WTC11 (cell line): ENCODE data around the gene CD163L1. TPM values are rescaled to one million over a fixed set of nuclear protein-coding genes. Genes with fewer than 3 reads are reported as not detected.

Source experiments
- ATAC-seq: fragments of 200-7000 bp; cut with Tn5 transposase; 2 replicates; pipeline ENCODE4 v1.10.0; 2021; ENCODE audit warnings: mild to moderate bottlenecking, moderate library complexity
- Bru-seq: library from RNA; stranded (reverse); fragments of 400-500 nt; gene quantifications from one replicate; lab custom pipeline; 2021; lab: Mats Ljungman, UMichigan
- CTCF ChIA-PET: fragments of 300-600 bp; sonication (Branson Sonifier 250); formaldehyde crosslinking; loops from one replicate; lab custom pipeline; 2021; ENCODE audit warnings: antibody characterized with exemption; lab: Charles Lee
- POLR2A ChIA-PET: fragments of 350-600 bp; sonication (Branson Sonifier 250); formaldehyde crosslinking; loops from one replicate; lab custom pipeline; 2021; ENCODE audit warnings: antibody characterized with exemption; lab: Charles Lee
- DNase-seq: peaks from one replicate; pipeline ENCODE4 v3.0.0; 2021; ENCODE audit warnings: low spot score
- H3K27ac Mint-ChIP-seq: 2 replicates; pipeline ENCODE4 v1.8.0; 2021; ENCODE audit warnings: mixed read lengths
- H3K27me3 Mint-ChIP-seq: 2 replicates; pipeline ENCODE4 v1.8.0; 2021; ENCODE audit warnings: low read depth, mild to moderate bottlenecking, moderate library complexity, mixed read lengths
- H3K36me3 Mint-ChIP-seq: 2 replicates; pipeline ENCODE4 v1.8.0; 2021; ENCODE audit warnings: mixed read lengths
- H3K4me1 Mint-ChIP-seq: 2 replicates; pipeline ENCODE4 v1.8.0; 2022; ENCODE audit warnings: mixed read lengths
- H3K4me3 Mint-ChIP-seq: 2 replicates; pipeline ENCODE4 v1.8.0; 2021; ENCODE audit warnings: mild to moderate bottlenecking, moderate library complexity, mixed read lengths
- H3K9me3 Mint-ChIP-seq: 2 replicates; pipeline ENCODE4 v1.8.0; 2021; ENCODE audit warnings: mixed read lengths
- ATF1 ChIP-seq: sonication (generic); formaldehyde crosslinking; IDR thresholded peaks from 2 replicates; pipeline ENCODE4 v1.8.1; 2023; ENCODE audit warnings: mild to moderate bottlenecking, moderate library complexity, missing genetic modification reagents
- CREM ChIP-seq: sonication (generic); formaldehyde crosslinking; IDR thresholded peaks from 2 replicates; pipeline ENCODE4 v1.8.1; 2022; ENCODE audit warnings: mild to moderate bottlenecking, missing genetic modification reagents, moderate library complexity
- ESRRA ChIP-seq: sonication (generic); formaldehyde crosslinking; IDR thresholded peaks from 2 replicates; pipeline ENCODE4 v1.8.1; 2022; ENCODE audit warnings: mild to moderate bottlenecking, missing genetic modification reagents, borderline replicate concordance
- GABPB1 ChIP-seq: sonication (generic); formaldehyde crosslinking; IDR thresholded peaks from 2 replicates; pipeline ENCODE4 v1.8.1; 2023; ENCODE audit warnings: mild to moderate bottlenecking, missing genetic modification reagents
- IRF2 ChIP-seq: sonication (generic); formaldehyde crosslinking; IDR thresholded peaks from 2 replicates; pipeline ENCODE4 v1.8.0; 2022; ENCODE audit warnings: low read depth, missing genetic modification reagents, borderline replicate concordance
- JAZF1 ChIP-seq: fragments of 250-450 bp; sonication (Bioruptor Pico); IDR thresholded peaks from 2 replicates; pipeline ENCODE4 v1.9.0; 2021; ENCODE audit warnings: moderate library complexity, mild to moderate bottlenecking, inconsistent platforms
- JUN ChIP-seq: sonication (generic); formaldehyde crosslinking; IDR thresholded peaks from 2 replicates; pipeline ENCODE4 v1.8.0; 2023; ENCODE audit warnings: mild to moderate bottlenecking, missing genetic modification reagents
- MYBL2 ChIP-seq: sonication (generic); formaldehyde crosslinking; IDR thresholded peaks from 2 replicates; pipeline ENCODE4 v1.8.1; 2023; ENCODE audit warnings: mild to moderate bottlenecking, moderate library complexity, missing genetic modification reagents
- NFYB ChIP-seq: sonication (generic); formaldehyde crosslinking; conservative IDR thresholded peaks from 2 replicates; pipeline ENCODE4 v1.8.0; 2022; ENCODE audit warnings: low read depth, missing genetic modification reagents
- RELA ChIP-seq: sonication (generic); formaldehyde crosslinking; IDR thresholded peaks from 2 replicates; pipeline ENCODE4 v1.8.1; 2022; ENCODE audit warnings: missing genetic modification reagents, mild to moderate bottlenecking, borderline replicate concordance
- SMAD3 ChIP-seq: sonication (generic); formaldehyde crosslinking; IDR thresholded peaks from 2 replicates; pipeline ENCODE4 v1.8.0; 2022; ENCODE audit warnings: missing genetic modification reagents, mild to moderate bottlenecking, borderline replicate concordance
- SMAD4 ChIP-seq: sonication (generic); formaldehyde crosslinking; IDR thresholded peaks from 2 replicates; pipeline ENCODE4 v1.8.0; 2022; ENCODE audit warnings: mild to moderate bottlenecking, missing genetic modification reagents
- TCF7 ChIP-seq: sonication (generic); formaldehyde crosslinking; IDR thresholded peaks from 2 replicates; pipeline ENCODE4 v1.8.0; 2022; ENCODE audit warnings: mild to moderate bottlenecking, low read depth, missing genetic modification reagents, moderate library complexity
- TEAD1 ChIP-seq: sonication (generic); formaldehyde crosslinking; IDR thresholded peaks from 2 replicates; pipeline ENCODE4 v1.8.0; 2022; ENCODE audit warnings: mild to moderate bottlenecking, missing genetic modification reagents
- TEAD4 ChIP-seq: sonication (generic); formaldehyde crosslinking; IDR thresholded peaks from 2 replicates; pipeline ENCODE4 v1.8.0; 2022; ENCODE audit warnings: mild to moderate bottlenecking, missing genetic modification reagents
- ZBTB21 ChIP-seq: sonication (generic); formaldehyde crosslinking; IDR thresholded peaks from 2 replicates; pipeline ENCODE4 v1.8.1; 2023; ENCODE audit warnings: mild to moderate bottlenecking, missing genetic modification reagents, borderline replicate concordance
- ZNF121 ChIP-seq: sonication (generic); formaldehyde crosslinking; IDR thresholded peaks from 2 replicates; pipeline ENCODE4 v1.8.0; 2023; ENCODE audit warnings: missing genetic modification reagents
- ZNF219 ChIP-seq: sonication (generic); formaldehyde crosslinking; IDR thresholded peaks from 2 replicates; pipeline ENCODE4 v1.8.0; 2023; ENCODE audit warnings: missing genetic modification reagents, mild to moderate bottlenecking, borderline replicate concordance
- ZNF423 ChIP-seq: fragments of 250-450 bp; sonication (Bioruptor Pico); IDR thresholded peaks from 2 replicates; pipeline ENCODE4 v2.1.2; 2022; ENCODE audit warnings: mild to moderate bottlenecking, moderate library complexity
- long read RNA-seq, 3 experiments: library from RNA in 1 of 3; library from capped mRNA in 1 of 3; library from polyadenylated mRNA in 1 of 3; unstranded in 2 of 3; stranded (forward) in 1 of 3; transcript quantifications; one replicate each; pipeline ENCODE4 v2.0.0, GENCODE V29; 2021
- total RNA-seq: library from RNA; stranded (reverse); gene quantifications from 3 replicates; pipeline ENCODE4 v1.2.3, GENCODE V29; 2021
- TF ChIP-seq, protein P1 (sequence below): sonication (generic); formaldehyde crosslinking; IDR thresholded peaks from 2 replicates; pipeline ENCODE4 v1.8.1; 2022; ENCODE audit warnings: mild to moderate bottlenecking, missing genetic modification reagents, moderate library complexity, borderline replicate concordance
- TF ChIP-seq, protein P2 (sequence below): sonication (generic); formaldehyde crosslinking; IDR thresholded peaks from 2 replicates; pipeline ENCODE4 v1.8.1; 2023; ENCODE audit warnings: mild to moderate bottlenecking, missing genetic modification reagents
- TF ChIP-seq, protein P3 (sequence below): fragments of 250-450 bp; sonication (Bioruptor Pico); IDR thresholded peaks from 2 replicates; pipeline ENCODE4 v1.8.0; 2021; ENCODE audit warnings: mild to moderate bottlenecking
- TF ChIP-seq, protein P4 (sequence below): sonication (generic); formaldehyde crosslinking; IDR thresholded peaks from 2 replicates; pipeline ENCODE4 v1.8.1; 2023; ENCODE audit warnings: mild to moderate bottlenecking, missing genetic modification reagents, moderate library complexity
- TF ChIP-seq, protein P5 (sequence below): sonication (generic); formaldehyde crosslinking; IDR thresholded peaks from 2 replicates; pipeline ENCODE4 v1.8.0; 2023; ENCODE audit warnings: missing genetic modification reagents
- TF ChIP-seq, protein P6 (sequence below): sonication (generic); formaldehyde crosslinking; conservative IDR thresholded peaks from 2 replicates; pipeline ENCODE4 v1.8.1; 2023; ENCODE audit warnings: mild to moderate bottlenecking, low read depth, missing genetic modification reagents, moderate library complexity

Gene CD163L1
- total RNA-seq, result 0.26 to 1.0 TPM (median 0.32 TPM) in 3 replicates
- Bru-seq, nascent RNA, result percentile 25 among the genes with signal in this experiment
- long read RNA-seq, experiment 1, partial matches to known transcripts, result 0 of 5 reads
- long read RNA-seq, experiment 1, other reads (novel, unspliced or antisense), result 5 of 5 reads
- long read RNA-seq, experiment 2, result 0 reads
- long read RNA-seq, experiment 3, result 0 reads

DNA sequence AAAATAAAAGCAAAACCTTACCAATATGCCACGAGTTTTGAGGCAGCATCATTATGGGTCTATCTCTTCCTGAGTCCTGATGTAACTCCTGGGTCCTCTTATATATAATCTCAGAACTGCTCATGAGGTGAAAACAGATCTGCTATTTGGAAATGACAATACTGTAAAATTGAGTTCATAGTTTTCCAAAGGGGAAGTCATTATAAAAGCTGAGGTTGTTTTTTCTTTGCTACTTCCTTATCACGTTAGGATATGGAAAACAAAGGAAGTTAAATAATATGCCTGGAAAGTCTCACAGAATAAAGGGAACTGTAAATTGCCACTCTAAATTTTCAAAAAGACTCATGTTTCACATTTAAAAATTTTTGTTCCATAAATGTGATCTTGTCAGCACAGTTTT, at the start of gene CD163L1:
TSS of gene CD163L1 (minus strand) at position 78 of the 400 bp plus-strand sequence. CDS start at position 52, 26 bp downstream.
- H3K27me3 Mint-ChIP-seq, result peaks cover 19% of the 10 kb centered on the region
- POLR2A ChIA-PET, result no interaction called here
- TF ChIP-seq SMAD3 (no peak), TCF7 (CRISPR knock-in tag) (no peak), ZNF219 (no peak), ZNF423 (no peak), JUN (no peak)
- TF ChIP-seq, protein P1, sequence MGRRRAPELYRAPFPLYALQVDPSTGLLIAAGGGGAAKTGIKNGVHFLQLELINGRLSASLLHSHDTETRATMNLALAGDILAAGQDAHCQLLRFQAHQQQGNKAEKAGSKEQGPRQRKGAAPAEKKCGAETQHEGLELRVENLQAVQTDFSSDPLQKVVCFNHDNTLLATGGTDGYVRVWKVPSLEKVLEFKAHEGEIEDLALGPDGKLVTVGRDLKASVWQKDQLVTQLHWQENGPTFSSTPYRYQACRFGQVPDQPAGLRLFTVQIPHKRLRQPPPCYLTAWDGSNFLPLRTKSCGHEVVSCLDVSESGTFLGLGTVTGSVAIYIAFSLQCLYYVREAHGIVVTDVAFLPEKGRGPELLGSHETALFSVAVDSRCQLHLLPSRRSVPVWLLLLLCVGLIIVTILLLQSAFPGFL (CRISPR knock-in tag), result no peak
- TF ChIP-seq, protein P2, sequence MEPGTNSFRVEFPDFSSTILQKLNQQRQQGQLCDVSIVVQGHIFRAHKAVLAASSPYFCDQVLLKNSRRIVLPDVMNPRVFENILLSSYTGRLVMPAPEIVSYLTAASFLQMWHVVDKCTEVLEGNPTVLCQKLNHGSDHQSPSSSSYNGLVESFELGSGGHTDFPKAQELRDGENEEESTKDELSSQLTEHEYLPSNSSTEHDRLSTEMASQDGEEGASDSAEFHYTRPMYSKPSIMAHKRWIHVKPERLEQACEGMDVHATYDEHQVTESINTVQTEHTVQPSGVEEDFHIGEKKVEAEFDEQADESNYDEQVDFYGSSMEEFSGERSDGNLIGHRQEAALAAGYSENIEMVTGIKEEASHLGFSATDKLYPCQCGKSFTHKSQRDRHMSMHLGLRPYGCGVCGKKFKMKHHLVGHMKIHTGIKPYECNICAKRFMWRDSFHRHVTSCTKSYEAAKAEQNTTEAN (CRISPR knock-in tag), result no peak
- no peak for ATAC-seq
- no peak within 1 kb of the TSS for H3K4me3 Mint-ChIP-seq
- CTCF ChIA-PET, result no interaction called here
- peaks cover 13% of the 10 kb centered on the region for H3K9me3 Mint-ChIP-seq
- H3K36me3 Mint-ChIP-seq, result peaks cover 8% of the 10 kb centered on the region
- no peak within 1 kb of the TSS for H3K27ac Mint-ChIP-seq
- peaks cover 9% of the 10 kb centered on the region for H3K4me1 Mint-ChIP-seq
- DNase-seq, result no peak

DNA sequence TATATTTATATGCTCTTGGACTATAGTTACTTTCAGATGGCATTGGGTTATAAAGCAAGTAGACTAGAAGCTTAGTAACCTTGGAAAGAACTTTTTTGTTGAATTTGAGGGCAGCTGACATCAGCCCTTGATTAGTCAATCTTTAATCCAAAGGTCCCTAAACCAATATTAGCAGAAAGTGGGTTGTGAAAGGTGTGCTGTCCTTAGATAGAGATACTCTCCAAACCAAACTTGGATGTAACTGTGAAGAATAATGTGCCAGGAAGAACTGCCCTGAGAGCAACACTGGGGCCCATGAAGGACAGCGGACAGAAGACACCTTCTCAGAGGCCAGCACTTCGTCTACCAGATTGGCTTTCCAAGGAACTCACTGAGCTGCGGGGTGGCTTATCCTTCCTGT, 49.1 kb upstream of the CD163L1 start:
- CTCF ChIA-PET, result no interaction called here
- H3K9me3 Mint-ChIP-seq, result peaks cover 14% of the 10 kb centered on the region
- H3K4me1 Mint-ChIP-seq, result peaks cover 8% of the 10 kb centered on the region
- H3K4me3 Mint-ChIP-seq, result no peak overlapping the region
- no peak for ATAC-seq
- no peaks in the 10 kb centered on the region for H3K36me3 Mint-ChIP-seq
- H3K27ac Mint-ChIP-seq, result no peak overlapping the region
- no peaks in the 10 kb centered on the region for H3K27me3 Mint-ChIP-seq
- POLR2A ChIA-PET, result no interaction called here
- TF ChIP-seq TEAD4 (CRISPR knock-in tag) (no peak), SMAD4 (CRISPR knock-in tag) (no peak), CREM (CRISPR knock-in tag) (no peak), ZBTB21 (CRISPR knock-in tag) (no peak), IRF2 (no peak), ZNF121 (no peak)
- TF ChIP-seq, protein P3, sequence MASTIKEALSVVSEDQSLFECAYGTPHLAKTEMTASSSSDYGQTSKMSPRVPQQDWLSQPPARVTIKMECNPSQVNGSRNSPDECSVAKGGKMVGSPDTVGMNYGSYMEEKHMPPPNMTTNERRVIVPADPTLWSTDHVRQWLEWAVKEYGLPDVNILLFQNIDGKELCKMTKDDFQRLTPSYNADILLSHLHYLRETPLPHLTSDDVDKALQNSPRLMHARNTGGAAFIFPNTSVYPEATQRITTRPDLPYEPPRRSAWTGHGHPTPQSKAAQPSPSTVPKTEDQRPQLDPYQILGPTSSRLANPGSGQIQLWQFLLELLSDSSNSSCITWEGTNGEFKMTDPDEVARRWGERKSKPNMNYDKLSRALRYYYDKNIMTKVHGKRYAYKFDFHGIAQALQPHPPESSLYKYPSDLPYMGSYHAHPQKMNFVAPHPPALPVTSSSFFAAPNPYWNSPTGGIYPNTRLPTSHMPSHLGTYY (CRISPR knock-in tag), result no peak
- TF ChIP-seq, protein P4, sequence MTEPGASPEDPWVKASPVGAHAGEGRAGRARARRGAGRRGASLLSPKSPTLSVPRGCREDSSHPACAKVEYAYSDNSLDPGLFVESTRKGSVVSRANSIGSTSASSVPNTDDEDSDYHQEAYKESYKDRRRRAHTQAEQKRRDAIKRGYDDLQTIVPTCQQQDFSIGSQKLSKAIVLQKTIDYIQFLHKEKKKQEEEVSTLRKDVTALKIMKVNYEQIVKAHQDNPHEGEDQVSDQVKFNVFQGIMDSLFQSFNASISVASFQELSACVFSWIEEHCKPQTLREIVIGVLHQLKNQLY (CRISPR knock-in tag), result no peak
- no peak for DNase-seq

DNA sequence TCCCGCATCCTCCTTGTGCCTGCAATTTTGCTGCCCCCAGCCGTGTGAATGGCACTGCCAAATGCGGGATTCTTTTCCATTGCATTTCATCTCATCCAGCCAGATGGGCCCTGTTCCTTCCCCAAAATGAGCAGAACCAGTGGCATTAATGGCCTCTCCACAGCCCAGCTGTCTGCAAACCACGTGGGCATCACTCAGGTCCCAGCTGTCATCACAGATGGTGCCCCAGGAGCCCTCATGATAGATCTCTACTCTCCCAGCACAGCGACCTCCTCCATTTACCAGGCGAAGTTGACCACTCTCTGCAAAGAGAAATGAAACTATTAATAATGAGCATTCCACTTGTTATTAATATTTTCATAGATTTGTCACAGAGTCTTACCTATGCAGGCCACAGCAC, 42.6 kb upstream of the CD163L1 start:
- ATAC-seq (no peak), DNase-seq (no peak)
- no peaks in the 10 kb centered on the region for H3K4me1 Mint-ChIP-seq
- no peak overlapping the region for H3K27ac Mint-ChIP-seq
- ChIA-PET CTCF (no interaction called here), POLR2A (no interaction called here)
- peaks cover 3% of the 10 kb centered on the region; the same call in 1 of the 2 replicates for H3K27me3 Mint-ChIP-seq
- H3K9me3 Mint-ChIP-seq, result peaks cover 5% of the 10 kb centered on the region
- H3K4me3 Mint-ChIP-seq, result no peak overlapping the region
- no peaks in the 10 kb centered on the region for H3K36me3 Mint-ChIP-seq
- TF ChIP-seq ESRRA (CRISPR knock-in tag) (no peak), CREM (CRISPR knock-in tag) (no peak), SMAD4 (CRISPR knock-in tag) (no peak), MYBL2 (no peak), NFYB (CRISPR knock-in tag) (no peak), ATF1 (CRISPR knock-in tag) (no peak), GABPB1 (no peak), JAZF1 (no peak), TEAD1 (no peak), RELA (CRISPR knock-in tag) (no peak)
- TF ChIP-seq, protein P5, sequence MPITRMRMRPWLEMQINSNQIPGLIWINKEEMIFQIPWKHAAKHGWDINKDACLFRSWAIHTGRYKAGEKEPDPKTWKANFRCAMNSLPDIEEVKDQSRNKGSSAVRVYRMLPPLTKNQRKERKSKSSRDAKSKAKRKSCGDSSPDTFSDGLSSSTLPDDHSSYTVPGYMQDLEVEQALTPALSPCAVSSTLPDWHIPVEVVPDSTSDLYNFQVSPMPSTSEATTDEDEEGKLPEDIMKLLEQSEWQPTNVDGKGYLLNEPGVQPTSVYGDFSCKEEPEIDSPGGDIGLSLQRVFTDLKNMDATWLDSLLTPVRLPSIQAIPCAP (CRISPR knock-in tag), result no peak
- TF ChIP-seq, protein P6, sequence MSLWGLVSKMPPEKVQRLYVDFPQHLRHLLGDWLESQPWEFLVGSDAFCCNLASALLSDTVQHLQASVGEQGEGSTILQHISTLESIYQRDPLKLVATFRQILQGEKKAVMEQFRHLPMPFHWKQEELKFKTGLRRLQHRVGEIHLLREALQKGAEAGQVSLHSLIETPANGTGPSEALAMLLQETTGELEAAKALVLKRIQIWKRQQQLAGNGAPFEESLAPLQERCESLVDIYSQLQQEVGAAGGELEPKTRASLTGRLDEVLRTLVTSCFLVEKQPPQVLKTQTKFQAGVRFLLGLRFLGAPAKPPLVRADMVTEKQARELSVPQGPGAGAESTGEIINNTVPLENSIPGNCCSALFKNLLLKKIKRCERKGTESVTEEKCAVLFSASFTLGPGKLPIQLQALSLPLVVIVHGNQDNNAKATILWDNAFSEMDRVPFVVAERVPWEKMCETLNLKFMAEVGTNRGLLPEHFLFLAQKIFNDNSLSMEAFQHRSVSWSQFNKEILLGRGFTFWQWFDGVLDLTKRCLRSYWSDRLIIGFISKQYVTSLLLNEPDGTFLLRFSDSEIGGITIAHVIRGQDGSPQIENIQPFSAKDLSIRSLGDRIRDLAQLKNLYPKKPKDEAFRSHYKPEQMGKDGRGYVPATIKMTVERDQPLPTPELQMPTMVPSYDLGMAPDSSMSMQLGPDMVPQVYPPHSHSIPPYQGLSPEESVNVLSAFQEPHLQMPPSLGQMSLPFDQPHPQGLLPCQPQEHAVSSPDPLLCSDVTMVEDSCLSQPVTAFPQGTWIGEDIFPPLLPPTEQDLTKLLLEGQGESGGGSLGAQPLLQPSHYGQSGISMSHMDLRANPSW (CRISPR knock-in tag), result no peak
